Pancreas (tissue), 10 donors: ENCODE results near the gene LRMDA. TPM values are rescaled to one million over a fixed set of nuclear protein-coding genes. Genes with fewer than 3 reads are reported as not detected.

Experiments
- ATAC-seq, 4 donors: fragments of 200-7000 bp; cut with Tn5 transposase; one replicate each; pipeline versions ENCODE4 v1.8.0 to v1.9.1; 2020; ENCODE audit warnings: mild to moderate bottlenecking in 4 of 4, moderate library complexity in 4 of 4
- DNase-seq, 6 donors: peaks; one replicate each; pipeline ENCODE4 v3.0.0-alpha.2; 2020
- FAIRE-seq: peaks from 2 replicates; lab custom pipeline; 2012; peaks lifted over from hg19 to GRCh38; lab: Jason Lieb, UNC
- H3K27ac ChIP-seq, 4 donors: fragments of 200-600 bp; sonication (generic); 1 replicate in 3 of 4; 2 replicates in 1 of 4; pipeline versions ENCODE4 v1.5.0 to v1.8.0; 2020
- H3K27me3 ChIP-seq, 4 donors: fragments of 200-600 bp; one replicate each; pipeline ENCODE4 v1.8.0; 2021
- H3K36me3 ChIP-seq, 3 donors: fragments of 200-600 bp; sonication (generic) in 1 of 3; one replicate each; pipeline versions ENCODE4 v1.5.0 to v1.8.0; 2020 to 2021
- H3K4me1 ChIP-seq, 3 donors: fragments of 200-600 bp; one replicate each; pipeline ENCODE4 v1.8.0; 2021
- H3K4me3 ChIP-seq, 4 donors: fragments of 200-600 bp; sonication (generic) in 2 of 4; one replicate each; pipeline versions ENCODE4 v1.5.0 to v1.8.0; 2020 to 2021
- H3K9me3 ChIP-seq, 4 donors: fragments of 200-600 bp; one replicate each; pipeline ENCODE4 v1.8.0; 2021
- CTCF ChIP-seq, 4 donors: fragments of 200-600 bp; sonication (generic) in 3 of 4; IDR thresholded peaks; one replicate each; pipeline versions ENCODE4 v1.5.0 to v1.8.0; 2021; ENCODE audit warnings: antibody characterized with exemption in 4 of 4
- WGBS, 2 donors: extraction: QIAGEN DNeasy Blood & Tissue Kit; methylation state at CpG; one replicate each; pipeline ENCODE4 v1.1.7; 2013; 5-methylcytosine and 5-hydroxymethylcytosine counted together
- intact Hi-C, 3 donors: fragments of 100-400 bp; cut with DNase I; formaldehyde crosslinking; loops; one replicate each; pipeline versions ENCODE4 v1.11.1 to v1.14.2; 2022
- polyA plus RNA-seq, 2 donors: library from polyadenylated mRNA; stranded (reverse); fragments of 200-250 nt; gene quantifications; one replicate each; pipeline ENCODE4 v1.2.3, GENCODE V29; 2013
- total RNA-seq, 6 donors: library from RNA; stranded (reverse); fragmentation: NEBNext Ultra II Directional in 4 of 6; extraction: Animal tissue kit (Norgen Biotek cat#: 25700) in 4 of 6; gene quantifications; one replicate each; pipeline versions ENCODE4 v1.2.1 to v1.2.4, GENCODE V29; 2021 to 2023
- donor health status: healthy with polysubstance abuse.
- donor health status: DM: no; HTN: no; CAD: no; lungs with moderate emphysema.
- donor health status: DM: no; HTN: no; CAD: no.
- donor health status: control.
- donor health status: control.
- donor health status: Bipolar disorder and iron deficiency.
- donor health status: DM: yes; HTN: yes; CAD: no.
- donor health status: DM: no; HTN: no; CAD: no.
- donor health status: DM: no; HTN: no; CAD: no.
- donor health status: DM: yes; HTN: yes; CAD: no.

The LRMDA gene
- total and polyA plus RNA-seq, 8 donors: 4.6 to 21.2 (median 13.4) TPM

- H3K27ac ChIP-seq: no peak overlapping the region
- no peak for TF ChIP-seq CTCF (IDR thresholded peaks at IDR 0.05)
- FAIRE-seq (no peak), DNase-seq (no peak), ATAC-seq (peak in 1 of 4 donors; percentile 37)
- H3K4me1 ChIP-seq: peaks cover 8 to 17% (median 12%) of the 10 kb centered on the region in 3 donors
- H3K9me3 ChIP-seq: no peaks in the 10 kb centered on the region
- H3K36me3 ChIP-seq: no peaks in the 10 kb centered on the region
- 36 to 39% methylated on average over 2 of the region's 2 CpGs for WGBS, 2 donors
- intact Hi-C loops: no loop called here
- H3K27me3 ChIP-seq: no peaks in the 10 kb centered on the region
- H3K4me3 ChIP-seq: no peak overlapping the region
Observed at GRCh38 chr10:76555067-76555670, 1123.7 kb downstream of the LRMDA start.

GRCh38 chr10:76557366-76557765, 1125.9 kb downstream of the LRMDA start:
- FAIRE-seq: no peak
- intact Hi-C loops: no loop called here

GRCh38 chr10:76558586-76558985, 1127.2 kb downstream of the LRMDA start:
- Histone ChIP-seq H3K4me3 (no peak overlapping the region), H3K36me3 (no peaks in the 10 kb centered on the region), H3K27ac (peak overlapping the region in 1 of 4 donors; percentile 16), H3K9me3 (no peaks in the 10 kb centered on the region), H3K27me3 (no peaks in the 10 kb centered on the region), H3K4me1 (peaks cover 8 to 17% (median 12%) of the 10 kb centered on the region in 3 donors)
- no peak for TF ChIP-seq CTCF (IDR thresholded peaks at IDR 0.05)
- DNase-seq: peak in 4 of 6 donors; percentile 32 to 73 (median 64)
- peak; percentile 92 to 97 (median 97) for ATAC-seq
- no peak for FAIRE-seq
- WGBS, 2 donors: 4 to 6% methylated on average over 1 of the region's 1 CpG
- intact Hi-C loops: no loop called here

More at GRCh38 chr10:76557366-76557765, 1125.9 kb downstream of the LRMDA start:
- Histone ChIP-seq H3K4me1 (peaks cover 8 to 17% (median 12%) of the 10 kb centered on the region in 3 donors), H3K9me3 (no peaks in the 10 kb centered on the region), H3K27ac (no peak overlapping the region), H3K4me3 (no peak overlapping the region), H3K36me3 (no peaks in the 10 kb centered on the region), H3K27me3 (no peaks in the 10 kb centered on the region)
- WGBS, 2 donors: 95% methylated on average over 4 of the region's 4 CpGs
- no peak for DNase-seq
- no peak for TF ChIP-seq CTCF (IDR thresholded peaks at IDR 0.05)
- no peak for ATAC-seq

GRCh38 chr10:76558996-76559891, 1127.8 kb downstream of the LRMDA start:
- H3K4me1 ChIP-seq: peaks cover 8 to 17% (median 12%) of the 10 kb centered on the region in 3 donors
- no peaks in the 10 kb centered on the region for H3K27me3 ChIP-seq
- ATAC-seq (peak; percentile 49 to 74 (median 68)), FAIRE-seq (peak; percentile 45), DNase-seq (peak in 1 of 6 donors; percentile 25)
- H3K9me3 ChIP-seq: no peaks in the 10 kb centered on the region
- no peak overlapping the region for H3K27ac ChIP-seq
- no peak overlapping the region for H3K4me3 ChIP-seq
- no peaks in the 10 kb centered on the region for H3K36me3 ChIP-seq
- TF ChIP-seq CTCF (IDR thresholded peaks at IDR 0.05): no peak
- WGBS, 2 donors: 58 to 59% methylated on average over 3 of the region's 3 CpGs
- intact Hi-C loops: no loop called here
